Measurements from ENCODE around the gene C2CD2. TPM values are rescaled to one million over a fixed set of nuclear protein-coding genes. Genes with fewer than 3 reads are reported as not detected.

C2CD2 gene
- total RNA-seq, 1 donor from 2014 or later, result 34.3 TPM

- Mint-ChIP-seq H3K27me3 (ENCODE audit: unreplicated experiment) (peaks cover 2% of the 10 kb centered on the region), H3K4me1 (ENCODE audit: unreplicated experiment) (peaks cover 12% of the 10 kb centered on the region), H3K9me3 (ENCODE audit: unreplicated experiment) (no peaks in the 10 kb centered on the region), H3K27ac (ENCODE audit: unreplicated experiment) (no peak overlapping the region), H3K36me3 (ENCODE audit: low read depth, unreplicated experiment) (no peaks in the 10 kb centered on the region), H3K4me3 (ENCODE audit: unreplicated experiment) (no peak overlapping the region)
- no peak for DNase-seq (ENCODE audit: low spot score)
- no peak for TF ChIP-seq CTCF (IDR thresholded peaks at IDR 0.05; ENCODE audit: unreplicated experiment)
Measured at GRCh38 chr21:41966872-41967621, 13.2 kb upstream of the C2CD2 start.

GRCh38 chr21:41966041-41966833 lies 12.4 kb upstream of the C2CD2 start:
- Mint-ChIP-seq H3K27me3 (ENCODE audit: unreplicated experiment) (peaks cover 2% of the 10 kb centered on the region), H3K4me1 (ENCODE audit: unreplicated experiment) (peaks cover 20% of the 10 kb centered on the region), H3K27ac (ENCODE audit: unreplicated experiment) (no peak overlapping the region), H3K9me3 (ENCODE audit: unreplicated experiment) (no peaks in the 10 kb centered on the region), H3K4me3 (ENCODE audit: unreplicated experiment) (no peak overlapping the region), H3K36me3 (ENCODE audit: low read depth, unreplicated experiment) (no peaks in the 10 kb centered on the region)
- DNase-seq (ENCODE audit: low spot score), result no peak
- no peak for TF ChIP-seq CTCF (IDR thresholded peaks at IDR 0.05; ENCODE audit: unreplicated experiment)

- no peak for TF ChIP-seq CTCF (IDR thresholded peaks at IDR 0.05; ENCODE audit: unreplicated experiment)
- Mint-ChIP-seq H3K9me3 (ENCODE audit: unreplicated experiment) (no peaks in the 10 kb centered on the region), H3K4me3 (ENCODE audit: unreplicated experiment) (no peak overlapping the region), H3K27me3 (ENCODE audit: unreplicated experiment) (peaks cover 2% of the 10 kb centered on the region), H3K36me3 (ENCODE audit: low read depth, unreplicated experiment) (no peaks in the 10 kb centered on the region), H3K4me1 (ENCODE audit: unreplicated experiment) (peaks cover 23% of the 10 kb centered on the region), H3K27ac (ENCODE audit: unreplicated experiment) (no peak overlapping the region)
- no peak for DNase-seq (ENCODE audit: low spot score)
Measured at GRCh38 chr21:41965461-41966013, 11.7 kb upstream of the C2CD2 start.

GRCh38 chr21:41965045-41965444 lies 11.2 kb upstream of the C2CD2 start:
- peaks cover 25% of the 10 kb centered on the region for H3K4me1 Mint-ChIP-seq (ENCODE audit: unreplicated experiment)
- TF ChIP-seq CTCF (IDR thresholded peaks at IDR 0.05; ENCODE audit: unreplicated experiment), result no peak
- H3K9me3 Mint-ChIP-seq (ENCODE audit: unreplicated experiment), result no peaks in the 10 kb centered on the region
- H3K27me3 Mint-ChIP-seq (ENCODE audit: unreplicated experiment), result peaks cover 2% of the 10 kb centered on the region
- DNase-seq (ENCODE audit: low spot score), result no peak
- H3K27ac Mint-ChIP-seq (ENCODE audit: unreplicated experiment), result no peak overlapping the region
- no peaks in the 10 kb centered on the region for H3K36me3 Mint-ChIP-seq (ENCODE audit: low read depth, unreplicated experiment)
- H3K4me3 Mint-ChIP-seq (ENCODE audit: unreplicated experiment), result no peak overlapping the region

All from endothelial cell (in vitro differentiated cells).